Mesenchymal stem cell (in vitro differentiated cells and primary cell): Measurements from ENCODE around the gene CLDN6.

ENCODE experiments used
- DNase-seq: peaks from one replicate; pipeline ENCODE4 v3.0.0-alpha.2; 2013
- H2AFZ ChIP-seq: one replicate; pipeline ENCODE4 v1.6.1; 2013; ENCODE audit warnings: low read depth, mild to moderate bottlenecking, control low read depth, inconsistent platforms, low read length, moderate library complexity
- H2AK5ac ChIP-seq: 2 replicates; pipeline ENCODE4 v1.6.1; 2013; ENCODE audit warnings: low read length, moderate library complexity, mild to moderate bottlenecking, inconsistent platforms; ENCODE audit not compliant: severe bottlenecking
- H2BK120ac ChIP-seq: one replicate; pipeline ENCODE4 v1.6.1; 2013; ENCODE audit warnings: low read depth, mild to moderate bottlenecking, inconsistent platforms, low read length, moderate library complexity
- H2BK12ac ChIP-seq, 2 experiments: one replicate each; pipeline ENCODE4 v1.6.1; 2013; ENCODE audit warnings: inconsistent platforms in 2 of 2, low read length in 2 of 2, mild to moderate bottlenecking in 2 of 2, moderate library complexity in 2 of 2, control low read depth in 1 of 2
- H2BK15ac ChIP-seq: one replicate; pipeline ENCODE4 v1.6.1; 2013; ENCODE audit warnings: mild to moderate bottlenecking, low read depth, inconsistent platforms; ENCODE audit not compliant: poor library complexity, severe bottlenecking
- H2BK5ac ChIP-seq: 2 replicates; pipeline ENCODE4 v1.6.1; 2013; ENCODE audit warnings: low read depth, mild to moderate bottlenecking, low read length, control low read depth, inconsistent platforms; ENCODE audit not compliant: poor library complexity, severe bottlenecking
- H3K14ac ChIP-seq, 2 experiments: one replicate each; pipeline ENCODE4 v1.6.1; 2013; ENCODE audit warnings: inconsistent platforms in 2 of 2, low read length in 2 of 2, control low read depth in 1 of 2, mild to moderate bottlenecking in 1 of 2, moderate library complexity in 1 of 2
- H3K18ac ChIP-seq, 2 experiments: one replicate each; pipeline ENCODE4 v1.6.1; 2013; ENCODE audit warnings: inconsistent platforms in 2 of 2, low read length in 2 of 2, control low read depth in 1 of 2, low read depth in 1 of 2, mild to moderate bottlenecking in 1 of 2
- H3K23ac ChIP-seq, 2 experiments: one replicate each; pipeline ENCODE4 v1.6.1; 2013; ENCODE audit warnings: inconsistent platforms in 2 of 2, low read length in 2 of 2, mild to moderate bottlenecking in 2 of 2, moderate library complexity in 2 of 2, control low read depth in 1 of 2
- H3K27ac ChIP-seq: 2 replicates; pipeline ENCODE4 v1.5.1; 2013; ENCODE audit warnings: mild to moderate bottlenecking, moderate library complexity, low read length, control low read depth, inconsistent platforms; ENCODE audit not compliant: poor library complexity, severe bottlenecking
- H3K27me3 ChIP-seq, 2 experiments: 2 replicates each; pipeline versions ENCODE4 v1.6.1 to v1.7.0; 2013; ENCODE audit warnings: low read length in 2 of 2, mild to moderate bottlenecking in 2 of 2, moderate library complexity in 2 of 2, control low read depth in 1 of 2, inconsistent platforms in 1 of 2; ENCODE audit not compliant: control insufficient read depth in 1 of 2, insufficient read depth in 1 of 2
- H3K36me3 ChIP-seq, 2 experiments: 2 replicates each; pipeline versions ENCODE4 v1.6.1 to v1.7.0; 2013; ENCODE audit warnings: low read length in 2 of 2, control low read depth in 1 of 2, inconsistent platforms in 1 of 2, low read depth in 1 of 2, mild to moderate bottlenecking in 1 of 2; ENCODE audit not compliant: insufficient read depth in 2 of 2, control insufficient read depth in 1 of 2
- H3K4ac ChIP-seq, 2 experiments: one replicate each; pipeline ENCODE4 v1.6.1; 2013; ENCODE audit warnings: inconsistent platforms in 2 of 2, low read length in 2 of 2, mild to moderate bottlenecking in 2 of 2, moderate library complexity in 2 of 2, control low read depth in 1 of 2, low read depth in 1 of 2
- H3K4me1 ChIP-seq: 2 replicates; pipeline ENCODE4 v1.6.1; 2013; ENCODE audit warnings: low read depth, low read length, control low read depth; ENCODE audit not compliant: control insufficient read depth, insufficient read depth
- H3K4me2 ChIP-seq: 2 replicates; pipeline ENCODE4 v1.6.1; 2013; ENCODE audit warnings: low read length, mild to moderate bottlenecking, inconsistent platforms; ENCODE audit not compliant: poor library complexity, severe bottlenecking
- H3K4me3 ChIP-seq, 2 experiments: 2 replicates each; pipeline versions ENCODE4 v1.5.1 to v1.7.0; 2013; ENCODE audit warnings: low read length in 2 of 2, mild to moderate bottlenecking in 2 of 2, control low read depth in 1 of 2, low read depth in 1 of 2; ENCODE audit not compliant: insufficient read depth in 1 of 2
- H3K79me1 ChIP-seq: replicated peaks from 2 replicates; pipeline ENCODE4 v1.6.1; 2013; ENCODE audit warnings: mild to moderate bottlenecking, control low read depth, low read length, inconsistent platforms; ENCODE audit not compliant: poor library complexity, severe bottlenecking
- H3K9ac ChIP-seq: 2 replicates; pipeline ENCODE4 v1.7.0; 2013; ENCODE audit warnings: mild to moderate bottlenecking, low read length, moderate library complexity
- H3K9me3 ChIP-seq: 2 replicates; pipeline ENCODE4 v1.7.0; 2013; ENCODE audit warnings: mild to moderate bottlenecking, low read length; ENCODE audit not compliant: control insufficient read depth
- H4K8ac ChIP-seq: one replicate; pipeline ENCODE4 v1.6.1; 2013; ENCODE audit warnings: inconsistent platforms, mild to moderate bottlenecking, low read length, moderate library complexity
- H4K91ac ChIP-seq: one replicate; pipeline ENCODE4 v1.6.1; 2013; ENCODE audit warnings: mild to moderate bottlenecking, low read length, inconsistent platforms
- WGBS: methylation state at CpG from one replicate; pipeline ENCODE4 v1.1.7; 2013; ENCODE audit warnings: mixed read lengths; 5-methylcytosine and 5-hydroxymethylcytosine counted together

Gene CLDN6

DNA sequence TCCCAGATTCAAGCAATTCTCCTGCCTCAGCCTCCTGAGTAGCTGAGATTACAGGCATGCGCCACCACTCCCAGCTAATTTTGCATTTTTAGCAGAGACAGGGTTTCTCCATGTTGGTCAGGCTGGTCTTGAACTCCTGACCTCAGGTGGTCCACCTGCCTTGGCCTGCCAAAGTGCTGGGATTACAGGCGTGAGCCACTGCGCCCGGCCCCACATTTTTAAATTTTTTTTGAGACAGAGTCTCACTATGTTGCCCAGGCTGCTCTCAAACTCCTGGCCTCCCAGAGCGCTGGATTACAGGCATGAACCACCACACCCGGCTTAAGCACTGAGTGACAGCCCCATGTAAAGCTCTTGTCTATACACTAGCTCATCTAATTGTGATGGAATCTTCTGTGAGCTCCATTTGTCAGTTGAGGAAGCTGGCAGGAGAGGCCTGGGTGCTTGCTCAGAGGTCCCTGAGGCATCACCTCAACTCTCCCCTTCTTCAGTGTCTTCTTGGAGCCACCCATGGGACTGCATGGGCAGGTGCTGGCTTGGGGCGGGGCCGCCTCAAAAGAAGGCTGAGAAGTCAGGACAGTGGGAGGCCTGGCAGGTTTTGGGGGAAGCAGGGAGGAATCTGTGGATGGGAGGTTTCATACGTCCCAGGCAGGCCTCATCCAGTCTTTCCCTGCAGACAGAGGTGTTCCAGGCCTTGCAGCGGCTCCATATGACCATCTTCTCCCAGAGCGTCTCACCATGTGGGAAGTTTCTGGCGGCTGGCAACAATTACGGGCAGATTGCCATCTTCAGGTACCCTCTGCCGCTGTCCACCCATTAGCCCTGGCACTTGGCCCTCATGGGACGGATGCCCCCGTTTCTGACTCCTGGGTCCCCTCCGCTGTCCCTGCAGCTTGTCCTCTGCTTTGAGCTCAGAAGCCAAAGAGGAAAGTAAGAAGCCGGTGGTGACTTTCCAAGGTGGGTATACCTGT, 7.3 kb upstream of the CLDN6 start:
- H3K36me3 ChIP-seq: peaks cover 24 to 58% of the 10 kb centered on the region in 2 experiments
- no peak overlapping the region for H2AFZ ChIP-seq
- no peak overlapping the region for H3K4me3 ChIP-seq
- H3K27ac ChIP-seq: no peak overlapping the region
- no peak overlapping the region for H3K14ac ChIP-seq
- H2BK15ac ChIP-seq: no peak overlapping the region
- H3K27me3 ChIP-seq: peaks cover 0 to 17% of the 10 kb centered on the region in 2 experiments
- H4K8ac ChIP-seq: no peak overlapping the region
- no peak overlapping the region for H3K23ac ChIP-seq
- H3K79me1 ChIP-seq: peaks cover 4% of the 10 kb centered on the region
- WGBS: 97% methylated on average over 18 of the region's 18 CpGs
- H3K4me1 ChIP-seq: peaks cover 25% of the 10 kb centered on the region
- H3K9ac ChIP-seq: no peak overlapping the region
- H3K4me2 ChIP-seq: no peak overlapping the region
- no peak overlapping the region for H2BK120ac ChIP-seq
- H3K18ac ChIP-seq: no peak overlapping the region
- H3K9me3 ChIP-seq: no peaks in the 10 kb centered on the region
- no peak overlapping the region for H3K4ac ChIP-seq
- DNase-seq: no peak
- no peak overlapping the region for H4K91ac ChIP-seq
- no peak overlapping the region for H2AK5ac ChIP-seq
- H2BK5ac ChIP-seq: no peak overlapping the region
- no peak overlapping the region for H2BK12ac ChIP-seq

DNA sequence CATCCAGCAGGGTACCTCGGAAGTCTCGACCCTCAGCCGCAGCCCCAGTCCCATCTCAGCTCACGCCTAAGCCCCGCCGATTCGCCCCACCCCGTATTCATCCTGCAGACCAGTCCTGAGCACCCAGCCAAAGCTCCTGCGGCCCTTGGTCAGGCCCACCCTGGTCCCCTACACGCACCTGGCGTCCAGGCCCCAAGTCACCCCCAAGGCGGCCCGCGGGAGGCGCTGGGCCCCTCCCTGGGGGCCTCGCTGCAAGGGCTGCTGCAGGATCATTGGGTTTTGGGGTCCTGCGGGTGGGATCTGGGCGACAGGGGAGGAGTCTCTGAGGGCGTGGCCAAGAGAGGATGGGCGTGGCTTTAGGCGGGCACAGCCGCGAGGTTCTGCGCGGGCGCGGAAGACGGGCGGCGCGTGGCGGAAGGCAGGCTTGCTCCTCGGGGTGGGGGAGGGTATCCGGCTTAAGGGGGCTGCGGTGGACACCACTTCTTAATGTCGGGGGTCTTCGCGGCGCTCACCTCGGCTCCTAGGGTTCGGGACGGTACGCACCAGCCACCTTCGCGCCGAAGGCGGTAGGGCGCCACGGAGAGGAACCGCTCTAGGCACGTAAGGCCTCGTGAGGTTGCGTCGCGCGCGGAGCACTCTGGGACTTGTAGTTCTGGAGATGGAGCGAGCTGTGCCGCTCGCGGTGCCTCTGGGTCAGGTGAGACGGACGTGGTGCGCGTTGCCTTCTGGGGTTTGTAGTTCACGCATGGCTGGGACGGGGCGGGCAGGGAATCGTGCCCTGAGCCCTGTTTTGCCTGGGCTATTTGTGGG, 5.9 kb upstream of the CLDN6 start, which contains the start of the genes HCFC1R1 and THOC6:
HCFC1R1 (minus strand) TSS at position 274 of the 810 bp plus-strand sequence; CDS start at position 273, 1 bp downstream.
THOC6 (plus strand) TSS at position 367 of the 810 bp plus-strand sequence; CDS start at position 659, 292 bp downstream.
- H2BK120ac ChIP-seq: peak within 1 kb of the TSS; percentile 80
- H2BK5ac ChIP-seq: peak within 1 kb of the TSS; percentile 100
- peak; percentile 98 for DNase-seq
- peaks cover 6% of the 10 kb centered on the region for H3K79me1 ChIP-seq
- peaks cover 0 to 3% of the 10 kb centered on the region in 2 experiments for H3K27me3 ChIP-seq
- peak within 1 kb of the TSS; percentile 57 to 89 for H3K4me3 ChIP-seq
- H4K8ac ChIP-seq: peak within 1 kb of the TSS; percentile 92
- H2AFZ ChIP-seq: no peak within 1 kb of the TSS
- H2AK5ac ChIP-seq: peak within 1 kb of the TSS; percentile 99
- H3K4ac ChIP-seq: peak within 1 kb of the TSS; percentile 87 to 94
- peak within 1 kb of the TSS; percentile 100 for H3K9ac ChIP-seq
- H3K36me3 ChIP-seq: peaks cover 24 to 50% of the 10 kb centered on the region in 2 experiments
- H3K14ac ChIP-seq: peak within 1 kb of the TSS in 1 of 2 experiments; percentile 89
- peak within 1 kb of the TSS; percentile 96 for H4K91ac ChIP-seq
- H3K23ac ChIP-seq: peak within 1 kb of the TSS in 1 of 2 experiments; percentile 95
- peak within 1 kb of the TSS; percentile 100 for H3K27ac ChIP-seq
- peak within 1 kb of the TSS; percentile 99 for H2BK15ac ChIP-seq
- peak within 1 kb of the TSS; percentile 94 to 98 for H3K18ac ChIP-seq
- H3K4me2 ChIP-seq: peak within 1 kb of the TSS; percentile 85
- WGBS: under 1% methylated on average over 69 of the region's 69 CpGs
- peaks cover 29% of the 10 kb centered on the region for H3K4me1 ChIP-seq
- peak within 1 kb of the TSS; percentile 94 to 95 for H2BK12ac ChIP-seq
- no peaks in the 10 kb centered on the region for H3K9me3 ChIP-seq

DNA sequence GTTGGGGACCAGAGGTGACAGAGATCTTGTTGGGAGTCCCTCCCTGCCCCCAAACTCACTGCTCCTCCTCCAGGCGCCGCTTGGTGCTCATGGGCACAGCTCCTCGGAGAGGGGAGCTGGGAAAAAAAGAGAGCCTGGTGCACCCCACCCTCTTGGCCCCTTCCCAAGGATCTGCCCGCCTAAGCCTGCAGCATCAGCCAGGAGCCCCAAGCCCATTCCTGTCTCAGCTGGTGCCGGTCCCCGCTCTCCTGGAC, 5.4 kb upstream of the CLDN6 start:
- Histone ChIP-seq H2BK12ac (peak overlapping the region; percentile 6 to 93), H2AK5ac (peak overlapping the region; percentile 99), H3K4me2 (peak overlapping the region; percentile 85), H3K4me1 (peaks cover 27% of the 10 kb centered on the region), H2AFZ (no peak overlapping the region), H3K27ac (peak overlapping the region; percentile 100), H2BK120ac (peak overlapping the region; percentile 80), H3K9ac (peak overlapping the region; percentile 100), H3K4ac (peak overlapping the region; percentile 77 to 87), H3K27me3 (peaks cover under 1 to 4% of the 10 kb centered on the region in 2 experiments), H3K18ac (peak overlapping the region; percentile 94 to 98), H2BK15ac (no peak overlapping the region), H2BK5ac (peak overlapping the region; percentile 100), H4K91ac (peak overlapping the region; percentile 96), H3K9me3 (no peaks in the 10 kb centered on the region), H3K79me1 (peaks cover 6% of the 10 kb centered on the region), H3K36me3 (peaks cover 24 to 50% of the 10 kb centered on the region in 2 experiments), H3K23ac (peak overlapping the region in 1 of 2 experiments; percentile 85), H3K14ac (peak overlapping the region in 1 of 2 experiments; percentile 89), H3K4me3 (peak overlapping the region; percentile 57 to 89), H4K8ac (peak overlapping the region; percentile 92)
- no peak for DNase-seq
- 6% methylated on average over 6 of the region's 6 CpGs for WGBS
